Spleen (tissue), 11 donors: ENCODE data around the gene FMNL3. TPM values are rescaled to one million over a fixed set of nuclear protein-coding genes. Genes with fewer than 3 reads are reported as not detected.

Experiments used
- DNase-seq: peaks from one replicate; pipeline ENCODE4 v3.0.0-alpha.2; 2020
- H3K27ac ChIP-seq, 8 donors: fragments of 200-600 bp; sonication (generic) in 7 of 8; 1 replicate in 4 of 8; 2 replicates in 4 of 8; pipeline versions ENCODE4 v1.5.0 to v1.8.0; 2016 to 2021; ENCODE audit warnings: inconsistent platforms in 4 of 8, mild to moderate bottlenecking in 4 of 8, moderate library complexity in 1 of 8
- H3K27me3 ChIP-seq, 7 donors: fragments of 200-600 bp; sonication (generic) in 6 of 7; replicated peaks in 1 of 7; 1 replicate in 4 of 7; 2 replicates in 3 of 7; pipeline versions ENCODE4 v1.5.0 to v1.8.0; 2016 to 2021; ENCODE audit warnings: inconsistent platforms in 3 of 7, mild to moderate bottlenecking in 1 of 7
- H3K36me3 ChIP-seq, 6 donors: fragments of 200-600 bp; sonication (generic) in 5 of 6; 1 replicate in 4 of 6; 2 replicates in 2 of 6; pipeline versions ENCODE4 v1.5.0 to v1.8.0; 2016 to 2021; ENCODE audit warnings: inconsistent platforms in 2 of 6
- H3K4me1 ChIP-seq, 6 donors: fragments of 200-600 bp; sonication (generic) in 5 of 6; 1 replicate in 3 of 6; 2 replicates in 3 of 6; pipeline versions ENCODE4 v1.5.0 to v1.8.0; 2016 to 2021; ENCODE audit warnings: inconsistent platforms in 3 of 6
- H3K4me3 ChIP-seq, 8 donors: fragments of 200-600 bp; sonication (generic) in 7 of 8; 1 replicate in 4 of 8; 2 replicates in 4 of 8; pipeline versions ENCODE4 v1.5.0 to v1.8.0; 2016 to 2021; ENCODE audit warnings: inconsistent platforms in 4 of 8, mild to moderate bottlenecking in 4 of 8, moderate library complexity in 2 of 8
- H3K9me3 ChIP-seq, 8 donors: fragments of 200-600 bp; sonication (generic) in 7 of 8; 1 replicate in 4 of 8; 2 replicates in 4 of 8; pipeline versions ENCODE4 v1.5.0 to v1.8.0; 2016 to 2021; ENCODE audit warnings: inconsistent platforms in 4 of 8
- POLR2A ChIP-seq, 3 donors: fragments of 450-650 bp; IDR thresholded peaks; one replicate each; pipeline ENCODE4 v1.5.1; 2017; ENCODE audit warnings: antibody characterized with exemption in 3 of 3, mild to moderate bottlenecking in 1 of 3
- POLR2AphosphoS5 ChIP-seq, 3 donors: sonication (generic); formaldehyde crosslinking; IDR thresholded peaks; one replicate each; pipeline ENCODE4 v1.5.1; 2017; ENCODE audit warnings: antibody characterized with exemption in 3 of 3
- WGBS, 5 donors: extraction: QIAGEN DNeasy Blood & Tissue Kit in 3 of 5; methylation state at CpG; one replicate each; pipeline versions ENCODE4 v1.1.5 to v1.1.7; 2013 to 2018; 5-methylcytosine and 5-hydroxymethylcytosine counted together
- intact Hi-C: fragments of 100-400 bp; cut with DNase I; formaldehyde crosslinking; loops from one replicate; pipeline ENCODE4 v1.15.0; 2023; ENCODE audit warnings: low total_unique reads
- polyA plus RNA-seq, 3 donors: library from polyadenylated mRNA; stranded (reverse); fragments of 200-250 nt; gene quantifications; one replicate each; pipeline ENCODE4 v1.2.1, GENCODE V29; 2013
- small RNA-seq, 4 donors: library from RNA; depleted of rRNA; stranded (forward); fragments of <200 nt; gene quantifications; one replicate each; pipeline ENCODE3, GENCODE V24; 2016
- total RNA-seq, 7 donors: library from RNA; depleted of rRNA in 3 of 7; stranded (reverse); fragments of >200 nt in 3 of 7; fragmentation: NEBNext Ultra II Directional in 4 of 7; extraction: Animal tissue kit (Norgen Biotek cat#: 25700) in 4 of 7; gene quantifications; one replicate each; pipeline versions ENCODE4 v1.1.0 to v1.2.1, GENCODE V29; 2016 to 2021
- TF ChIP-seq, protein P1 (sequence below), 11 experiments: fragments of 200-600 bp in 7 of 11; fragments of 450-650 bp in 4 of 11; sonication (generic) in 4 of 11; IDR thresholded peaks in 8 of 11; conservative IDR thresholded peaks in 3 of 11; 1 replicate in 7 of 11; 2 replicates in 4 of 11; pipeline versions ENCODE4 v1.4.0 to v1.8.0; 2016 to 2021; ENCODE audit warnings: antibody characterized with exemption in 11 of 11, inconsistent platforms in 4 of 11, mild to moderate bottlenecking in 1 of 11
- donor health status: healthy with polysubstance abuse.
- donor health status: DM: no; HTN: no; CAD: no; lungs with moderate emphysema.
- donor health status: DM: no; HTN: no; CAD: no.
- donor health status: Bipolar disorder and iron deficiency.
- donor health status: healthy.
- donor health status: DM: no; HTN: no; CAD: no.
- donor health status: DM: yes; HTN: yes; CAD: no.

Gene FMNL3
- total and polyA plus RNA-seq, 10 donors: 8.6 to 46.9 (median 27.3) TPM

DNA sequence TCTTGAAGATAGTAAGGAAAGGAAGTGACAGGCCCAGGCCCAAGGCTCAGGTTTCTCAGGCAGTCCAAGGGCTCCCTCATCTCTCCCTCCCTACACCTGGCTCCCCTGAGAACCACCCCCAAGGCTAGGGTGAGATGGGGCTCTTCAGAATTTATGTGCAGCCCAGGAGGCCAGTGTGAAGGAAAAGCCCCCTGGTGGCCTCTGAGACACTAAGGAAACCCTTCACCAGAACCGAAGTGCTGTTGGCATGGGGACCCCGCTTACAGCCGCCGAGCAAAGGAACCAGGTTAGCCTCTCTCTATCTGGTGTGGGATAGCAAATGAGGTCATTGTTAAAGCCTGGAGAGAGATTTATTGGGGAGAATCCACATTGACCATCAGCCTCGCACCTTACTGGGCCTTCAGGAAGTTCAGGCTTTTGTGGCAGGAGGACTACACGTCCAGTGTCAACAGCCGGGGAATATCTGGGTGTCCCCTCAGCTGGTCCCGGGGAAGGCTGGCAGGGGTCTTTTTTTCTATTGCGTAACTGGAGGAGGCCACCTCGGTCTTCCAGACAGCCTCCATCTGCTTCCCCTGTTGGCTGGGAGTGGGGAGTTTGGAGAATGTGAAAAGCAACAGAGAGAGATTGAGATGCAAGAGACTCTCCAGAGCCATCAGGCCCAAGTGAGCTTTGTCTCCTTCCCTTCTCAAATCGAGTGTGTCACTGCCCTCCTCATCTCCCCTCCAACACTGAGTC lies 119.9 kb downstream of the FMNL3 start:
- 85 to 93% (median 87%) methylated on average over 11 of the region's 11 CpGs for WGBS, 5 donors
- H3K4me1 ChIP-seq: peaks cover 0 to 27% (median 5%) of the 10 kb centered on the region in 6 donors
- TF ChIP-seq, protein P1, sequence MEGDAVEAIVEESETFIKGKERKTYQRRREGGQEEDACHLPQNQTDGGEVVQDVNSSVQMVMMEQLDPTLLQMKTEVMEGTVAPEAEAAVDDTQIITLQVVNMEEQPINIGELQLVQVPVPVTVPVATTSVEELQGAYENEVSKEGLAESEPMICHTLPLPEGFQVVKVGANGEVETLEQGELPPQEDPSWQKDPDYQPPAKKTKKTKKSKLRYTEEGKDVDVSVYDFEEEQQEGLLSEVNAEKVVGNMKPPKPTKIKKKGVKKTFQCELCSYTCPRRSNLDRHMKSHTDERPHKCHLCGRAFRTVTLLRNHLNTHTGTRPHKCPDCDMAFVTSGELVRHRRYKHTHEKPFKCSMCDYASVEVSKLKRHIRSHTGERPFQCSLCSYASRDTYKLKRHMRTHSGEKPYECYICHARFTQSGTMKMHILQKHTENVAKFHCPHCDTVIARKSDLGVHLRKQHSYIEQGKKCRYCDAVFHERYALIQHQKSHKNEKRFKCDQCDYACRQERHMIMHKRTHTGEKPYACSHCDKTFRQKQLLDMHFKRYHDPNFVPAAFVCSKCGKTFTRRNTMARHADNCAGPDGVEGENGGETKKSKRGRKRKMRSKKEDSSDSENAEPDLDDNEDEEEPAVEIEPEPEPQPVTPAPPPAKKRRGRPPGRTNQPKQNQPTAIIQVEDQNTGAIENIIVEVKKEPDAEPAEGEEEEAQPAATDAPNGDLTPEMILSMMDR (IDR thresholded peaks at IDR 0.05 in 8 of 11, conservative IDR thresholded peaks at IDR 0.05 in 3 of 11): no peak
- no peak for TF ChIP-seq POLR2A (IDR thresholded peaks at IDR 0.05)
- TF ChIP-seq POLR2AphosphoS5 (IDR thresholded peaks at IDR 0.05): no peak
- DNase-seq: no peak
- no peak overlapping the region for H3K27ac ChIP-seq
- H3K4me3 ChIP-seq: no peak overlapping the region
- peaks cover 0 to 11% (median 8%) of the 10 kb centered on the region in 8 donors for H3K9me3 ChIP-seq
- intact Hi-C loops: no loop called here
- H3K27me3 ChIP-seq: no peaks in the 10 kb centered on the region
- peaks cover 0 to 51% (median 0%) of the 10 kb centered on the region in 6 donors for H3K36me3 ChIP-seq

Small RNA genes within 50 kb of the gene (small RNA-seq; reads per million reads assigned to genes)
- gene AC020612.2 (0 reads per million in 4 donors), gene HIGD1AP9 (0 reads per million in 4 donors), gene POLR2KP1 (0 reads per million in 4 donors), gene RNU6-834P (0 reads per million in 4 donors)

Other genes starting within 250 kb of the FMNL3 start
- 1 to 10 TPM in 4 of 7 donors, under 1 TPM in 3; 0.41 to 2.9 (median 1.0) TPM for gene KCNH3, start 168.4 kb downstream of the FMNL3 start, total RNA-seq
- gene KCNH3, start 168.4 kb downstream of the FMNL3 start, polyA plus RNA-seq: under 1 TPM; 0.33 to 0.83 (median 0.61) TPM
- gene MCRS1, start 139.3 kb downstream of the FMNL3 start, total RNA-seq: 10 to 100 TPM; 44.3 to 63.5 (median 54.2) TPM
- 10 to 100 TPM; 44.1 to 64.7 (median 61.1) TPM for gene MCRS1, start 139.3 kb downstream of the FMNL3 start, polyA plus RNA-seq
- under 1 TPM in 4 of 7 donors, not detected in 3; 0.27 to 0.67 (median 0.41) TPM for gene FAM186B, start 101.8 kb downstream of the FMNL3 start, total RNA-seq
- under 1 TPM in 2 of 3 donors, not detected in 1; 0.08 to 0.10 TPM for gene FAM186B, start 101.8 kb downstream of the FMNL3 start, polyA plus RNA-seq
- 10 to 100 TPM in 6 of 7 donors, 1 to 10 TPM in 1; 8.0 to 28.3 (median 20.7) TPM for gene PRPF40B, start 83.8 kb downstream of the FMNL3 start, total RNA-seq
- gene PRPF40B, start 83.8 kb downstream of the FMNL3 start, polyA plus RNA-seq: 10 to 100 TPM in 2 of 3 donors, 1 to 10 TPM in 1; 5.9 to 18.0 (median 13.7) TPM
- gene TMBIM6, start 34.2 kb upstream of the FMNL3 start, total RNA-seq: 100 to 1,000 TPM; 338 to 437 (median 396) TPM
- 100 to 1,000 TPM; 100 to 130 (median 106) TPM for gene TMBIM6, start 34.2 kb upstream of the FMNL3 start, polyA plus RNA-seq
- 10 to 100 TPM; 19.9 to 29.4 (median 23.6) TPM for gene NCKAP5L, start 121.0 kb upstream of the FMNL3 start, total RNA-seq
- gene NCKAP5L, start 121.0 kb upstream of the FMNL3 start, polyA plus RNA-seq: 10 to 100 TPM in 1 of 3 donors, 1 to 10 TPM in 2; 3.6 to 15.3 (median 7.0) TPM
- 1 to 10 TPM; 4.8 to 7.4 (median 5.3) TPM for gene BCDIN3D, start 135.7 kb upstream of the FMNL3 start, total RNA-seq
- gene BCDIN3D, start 135.7 kb upstream of the FMNL3 start, polyA plus RNA-seq: 1 to 10 TPM; 3.3 to 5.1 (median 4.6) TPM
- gene FAIM2, start 196.5 kb upstream of the FMNL3 start, total RNA-seq: 1 to 10 TPM in 4 of 7 donors, under 1 TPM in 2, not detected in 1; 0.09 to 3.2 (median 1.7) TPM
- under 1 TPM; 0.04 to 0.19 (median 0.17) TPM for gene FAIM2, start 196.5 kb upstream of the FMNL3 start, polyA plus RNA-seq
- gene AQP2, start 243.3 kb upstream of the FMNL3 start, total RNA-seq: not detected
- not detected for gene AQP2, start 243.3 kb upstream of the FMNL3 start, polyA plus RNA-seq